H1 (cell line): ENCODE data around the gene RARA. TPM values are rescaled to one million over a fixed set of nuclear protein-coding genes. Genes with fewer than 3 reads are reported as not detected.

Source experiments
- GTF2F1 ChIP-seq: IDR thresholded peaks from 2 replicates; pipeline ENCODE4 v1.6.1; 2012; ENCODE audit warnings: low read depth, low read length, improper control_type of control experiment, borderline replicate concordance
- POLR2A ChIP-seq, 2 experiments: IDR thresholded peaks; 1 replicate in 1 of 2; 2 replicates in 1 of 2; pipeline ENCODE4 v1.6.1; 2011; ENCODE audit warnings: low read depth in 2 of 2, low read length in 2 of 2, mild to moderate bottlenecking in 2 of 2; ENCODE audit errors: control extremely low read depth in 1 of 2
- SIRT6 ChIP-seq: IDR thresholded peaks from one replicate; pipeline ENCODE4 v1.7.1; 2012; ENCODE audit warnings: low read length, inconsistent platforms
- SIX5 ChIP-seq: IDR thresholded peaks from 2 replicates; pipeline ENCODE4 v1.6.1; 2011; ENCODE audit warnings: mild to moderate bottlenecking, low read depth, low read length
- polyA plus RNA-seq, 7 experiments: library from polyadenylated mRNA; depleted of rRNA in 3 of 7; stranded (reverse) in 5 of 7; unstranded in 2 of 7; fragments of >200 nt in 5 of 7; fragments of 200-250 nt in 2 of 7; gene quantifications; 1 replicate in 5 of 7; 2 replicates in 1 of 7; 4 replicates in 1 of 7; pipeline versions ENCODE4 v1.2.1 to v1.2.3, GENCODE V29; 2011 to 2013; ENCODE audit warnings: missing spikeins in 2 of 7, mixed read lengths in 2 of 7
- total RNA-seq: library from RNA; stranded (reverse); fragmentation: NEBNext Ultra II Directional; extraction: Animal tissue kit (Norgen Biotek cat#: 25700); gene quantifications from 2 replicates; pipeline ENCODE4 v1.2.1, GENCODE V29; 2021

The RARA gene
- total and polyA plus RNA-seq, 2 of the 8 experiments (the other 6 are each of a cell fraction or from before 2014, with no cell fraction given) = 4.4 to 16.5 TPM

GRCh38 chr17:40356990-40357881 is 48.3 kb downstream of the RARA start (continued):
- TF ChIP-seq GTF2F1 = no peak
- TF ChIP-seq SIRT6 = no peak
- TF ChIP-seq SIX5 = no peak
- TF ChIP-seq POLR2A (IDR thresholded peaks at IDR 0.05; ENCODE audit: control extremely low read depth in 1 of 2, low read depth in 2 of 2, low read length in 2 of 2) = no peak
